Measurements from ENCODE around the gene SLC26A9. TPM values are rescaled to one million over a fixed set of nuclear protein-coding genes. Genes with fewer than 3 reads are reported as not detected.

SLC26A9 gene
- total and polyA plus RNA-seq, 2 of the 4 experiments (the other 2 are of a cell fraction), result not detected

GRCh38 chr1:205927676-205928075 is 15.6 kb downstream of the SLC26A9 start:
- Histone ChIP-seq H2BK20ac (ENCODE audit: low read depth, low read length) (no peak overlapping the region), H3K4me2 (ENCODE audit: low read depth, low read length) (no peak overlapping the region), H3K27ac (ENCODE audit: insufficient read depth, low read length) (no peak overlapping the region), H3K9me3 (ENCODE audit: control insufficient read depth, insufficient read depth, low read length) (no peaks in the 10 kb centered on the region), H2BK15ac (ENCODE audit: low read depth, low read length) (no peak overlapping the region), H3K23ac (ENCODE audit: low read depth, low read length) (no peak overlapping the region), H3K56ac (ENCODE audit: extremely low read depth, insufficient read depth, low read length) (no peak overlapping the region), H3K27me3 (ENCODE audit: control insufficient read depth, insufficient read depth, low read length) (peaks cover 43% of the 10 kb centered on the region), H2AK5ac (ENCODE audit: low read depth, low read length) (no peak overlapping the region), H2AFZ (replicated peaks; ENCODE audit: low read length, poor library complexity) (no peak overlapping the region), H2AK9ac (replicated peaks; ENCODE audit: low read depth, low read length, poor library complexity) (no peak overlapping the region), H3K14ac (replicated peaks; ENCODE audit: low read depth, low read length) (no peak overlapping the region), H4K20me1 (ENCODE audit: insufficient read depth, low read length) (no peaks in the 10 kb centered on the region), H3K4me1 (ENCODE audit: control insufficient read depth, insufficient read depth, low read length) (no peaks in the 10 kb centered on the region), H3K9ac (ENCODE audit: low read depth, low read length) (no peak overlapping the region), H3K18ac (ENCODE audit: low read depth, low read length) (no peak overlapping the region), H4K5ac (ENCODE audit: low read depth, low read length) (no peak overlapping the region), H4K8ac (ENCODE audit: low read depth in 2 of 2, low read length in 2 of 2) (no peak overlapping the region), H3K4me3 (ENCODE audit: insufficient read depth, low read depth, low read length) (no peak overlapping the region), H2BK120ac (ENCODE audit: low read depth, low read length) (no peak overlapping the region), H3K36me3 (ENCODE audit: control insufficient read depth, insufficient read depth, low read length) (no peaks in the 10 kb centered on the region), H3K79me1 (ENCODE audit: low read depth in 1 of 2, low read length in 2 of 2) (no peaks in the 10 kb centered on the region), H3K4ac (ENCODE audit: low read depth, low read length) (no peak overlapping the region), H3K9me1 (ENCODE audit: insufficient read depth, low read length) (no peaks in the 10 kb centered on the region; the same call in 1 of the 2 replicates), H2BK5ac (ENCODE audit: low read depth, low read length, poor library complexity, severe bottlenecking) (no peak overlapping the region), H4K91ac (ENCODE audit: insufficient read depth, low read depth, low read length) (no peak overlapping the region)
- ATAC-seq (ENCODE audit: low read depth), result no peak
- no peak for DNase-seq
- 92% methylated on average over 8 of the region's 12 CpGs; no CpG with 5 or more reads in 1 of the 2 experiments for WGBS, 2 experiments (ENCODE audit: extremely low coverage in 2 of 2, insufficient read length in 1 of 2)
- ChIA-PET POLR2A (ENCODE audit: unreplicated experiment) (no interaction called here), CTCF (no interaction called here)
- in situ Hi-C loops (cut with MboI; ENCODE audit: low sequenced_read_pairs), result loop anchor here (5.0 kb wide), 2 partner anchors 40 to 175 kb away; no protein-coding TSS in a partner anchor
- TF ChIP-seq MXI1 (IDR thresholded peaks at IDR 0.05; ENCODE audit: borderline replicate concordance, low read depth, low read length) (no peak), MAZ (IDR thresholded peaks at IDR 0.05; ENCODE audit: borderline replicate concordance, low read depth, low read length) (no peak), BHLHE40 (IDR thresholded peaks at IDR 0.05; ENCODE audit: low read depth, low read length) (no peak), CTCF (conservative IDR thresholded peaks at IDR 0.05; ENCODE audit: low read depth, low read length) (no peak), RCOR1 (IDR thresholded peaks at IDR 0.05; ENCODE audit: insufficient replicate concordance, low read length) (no peak), RAD21 (IDR thresholded peaks at IDR 0.05; ENCODE audit: low read length) (no peak), ELK1 (IDR thresholded peaks at IDR 0.05; ENCODE audit: borderline replicate concordance, low read depth, low read length) (no peak), NFE2L2 (IDR thresholded peaks at IDR 0.05; ENCODE audit: low read depth, low read length) (no peak), USF2 (IDR thresholded peaks at IDR 0.05; ENCODE audit: low read depth, low read length) (no peak), MAFK (IDR thresholded peaks at IDR 0.05; ENCODE audit: low read depth, low read length) (no peak), CEBPB (IDR thresholded peaks at IDR 0.05; ENCODE audit: low read depth, low read length) (no peak), CHD1 (IDR thresholded peaks at IDR 0.05; ENCODE audit: low read depth, low read length) (no peak)
- BruUV-seq (replicated peaks), result no TSS peak
- intact Hi-C loops (cut with micrococcal nuclease), result no loop called here
- dilution Hi-C loops (cut with HindIII; ENCODE audit: low sequenced_read_pairs, unreplicated experiment), result no loop called here
